Vagina (tissue), 2 donors: Measurements from ENCODE around the gene TYW1. TPM values are rescaled to one million over a fixed set of nuclear protein-coding genes. Genes with fewer than 3 reads are reported as not detected.
A peak's percentile ranks its signal among the peaks of the same experiment; 100 is the strongest.
"Not testable (repeated sequence)": the region's sequence is repeated elsewhere in the genome, so short reads cannot be mapped to it uniquely, and the experiment has no call there.

Experiments used
- DNase-seq, 2 donors: peaks; one replicate each; pipeline ENCODE4 v3.0.0-alpha.2; 2017; ENCODE audit errors: extremely low spot score in 2 of 2
- H3K27ac ChIP-seq: fragments of 200-600 bp; sonication (generic); one replicate; pipeline ENCODE4 v1.5.1; 2019
- H3K27me3 ChIP-seq: fragments of 200-600 bp; sonication (generic); one replicate; pipeline ENCODE4 v1.5.1; 2019
- H3K36me3 ChIP-seq, 2 donors: fragments of 200-600 bp; sonication (generic); one replicate each; pipeline ENCODE4 v1.5.1; 2017 to 2019
- H3K4me1 ChIP-seq: fragments of 200-600 bp; sonication (generic); one replicate; pipeline ENCODE4 v1.5.1; 2019
- H3K4me3 ChIP-seq, 2 donors: fragments of 200-600 bp; sonication (generic); 1 replicate in 1 of 2; 2 replicates in 1 of 2; pipeline ENCODE4 v1.5.1; 2016 to 2019
- H3K9me3 ChIP-seq: fragments of 200-600 bp; sonication (generic); one replicate; pipeline ENCODE4 v1.5.1; 2019
- CTCF ChIP-seq, 3 experiments: fragments of 450-650 bp in 2 of 3; fragments of 200-600 bp in 1 of 3; sonication (generic) in 1 of 3; IDR thresholded peaks; one replicate each; pipeline ENCODE4 v1.5.1; 2017 to 2019; ENCODE audit warnings: antibody characterized with exemption in 3 of 3, mild to moderate bottlenecking in 2 of 3, moderate library complexity in 2 of 3
- POLR2A ChIP-seq, 2 donors: fragments of 450-650 bp; IDR thresholded peaks; one replicate each; pipeline ENCODE4 v1.6.1; 2017; ENCODE audit warnings: antibody characterized with exemption in 2 of 2, mild to moderate bottlenecking in 2 of 2, moderate library complexity in 2 of 2
- POLR2AphosphoS5 ChIP-seq, 2 donors: sonication (generic); formaldehyde crosslinking; IDR thresholded peaks; one replicate each; pipeline ENCODE4 v1.9.0; 2017; ENCODE audit warnings: antibody characterized with exemption in 2 of 2, mild to moderate bottlenecking in 2 of 2, low read depth in 1 of 2; ENCODE audit not compliant: insufficient read depth in 1 of 2
- intact Hi-C: fragments of 100-400 bp; cut with DNase I; formaldehyde crosslinking; loops from one replicate; pipeline ENCODE4 v1.15.1; 2023
- total RNA-seq: library from RNA; depleted of rRNA; stranded (reverse); fragments of >200 nt; gene quantifications from one replicate; pipeline ENCODE4 v1.2.3, GENCODE V29; 2016

TYW1 gene
- total RNA-seq, 1 donor from 2014 or later, result 40.8 TPM

- no peaks in the 10 kb centered on the region for H3K36me3 ChIP-seq
- no peak overlapping the region for H3K4me3 ChIP-seq
- H3K27ac ChIP-seq, result no peak overlapping the region
- no peaks in the 10 kb centered on the region for H3K9me3 ChIP-seq
- no peak for DNase-seq
- H3K27me3 ChIP-seq, result no peaks in the 10 kb centered on the region
- no peaks in the 10 kb centered on the region for H3K4me1 ChIP-seq
- intact Hi-C loops, result no loop called here
- TF ChIP-seq POLR2A (IDR thresholded peaks at IDR 0.05) (no peak), POLR2AphosphoS5 (IDR thresholded peaks at IDR 0.05; ENCODE audit: insufficient read depth in 1 of 2, low read depth in 1 of 2) (no peak), CTCF (IDR thresholded peaks at IDR 0.05) (no peak)
Measured at GRCh38 chr7:67100956-67101361, 104.3 kb downstream of the TYW1 start.

- H3K27me3 ChIP-seq, H3K27ac ChIP-seq, H3K36me3 ChIP-seq, H3K9me3 ChIP-seq, H3K4me3 ChIP-seq, intact Hi-C loops, DNase-seq, H3K4me1 ChIP-seq: not testable (repeated sequence)
Measured at GRCh38 chr7:67104937-67105336, 108.3 kb downstream of the TYW1 start.

- Histone ChIP-seq H3K4me1 (no peaks in the 10 kb centered on the region), H3K27me3 (no peaks in the 10 kb centered on the region), H3K4me3 (no peak overlapping the region), H3K9me3 (no peaks in the 10 kb centered on the region), H3K27ac (no peak overlapping the region), H3K36me3 (no peaks in the 10 kb centered on the region)
- no peak for DNase-seq
- TF ChIP-seq CTCF (IDR thresholded peaks at IDR 0.05) (no peak), POLR2AphosphoS5 (IDR thresholded peaks at IDR 0.05; ENCODE audit: insufficient read depth in 1 of 2, low read depth in 1 of 2) (no peak), POLR2A (IDR thresholded peaks at IDR 0.05) (no peak)
- intact Hi-C loops, result no loop called here
Measured at GRCh38 chr7:67105377-67105776, 108.7 kb downstream of the TYW1 start.

- H3K9me3 ChIP-seq, intact Hi-C loops, DNase-seq, H3K4me1 ChIP-seq, H3K36me3 ChIP-seq, H3K27ac ChIP-seq, H3K4me3 ChIP-seq, H3K27me3 ChIP-seq: not testable (repeated sequence)
Measured at GRCh38 chr7:67106255-67106654, 109.6 kb downstream of the TYW1 start.

GRCh38 chr7:67111342-67111741 is 114.7 kb downstream of the TYW1 start:
- intact Hi-C loops, H3K4me3 ChIP-seq: not testable (repeated sequence)

GRCh38 chr7:67114483-67115246 is 118.0 kb downstream of the TYW1 start:
- DNase-seq, H3K36me3 ChIP-seq, H3K4me1 ChIP-seq, H3K9me3 ChIP-seq, H3K27me3 ChIP-seq, H3K4me3 ChIP-seq, intact Hi-C loops: not testable (repeated sequence)
- peak overlapping the region; percentile 0 for H3K27ac ChIP-seq

More at GRCh38 chr7:67111342-67111741, 114.7 kb downstream of the TYW1 start:
- not testable (repeated sequence) for H3K9me3 ChIP-seq, H3K36me3 ChIP-seq, H3K27ac ChIP-seq, H3K27me3 ChIP-seq, H3K4me1 ChIP-seq, DNase-seq

- H3K9me3 ChIP-seq, H3K27me3 ChIP-seq, H3K27ac ChIP-seq, H3K4me3 ChIP-seq, H3K4me1 ChIP-seq, intact Hi-C loops, DNase-seq, H3K36me3 ChIP-seq: not testable (repeated sequence)
Measured at GRCh38 chr7:67120491-67120890, 123.9 kb downstream of the TYW1 start.

GRCh38 chr7:67128257-67128656 is 131.6 kb downstream of the TYW1 start:
- H3K36me3 ChIP-seq, DNase-seq, H3K4me3 ChIP-seq, intact Hi-C loops, H3K27me3 ChIP-seq, H3K9me3 ChIP-seq, H3K27ac ChIP-seq: not testable (repeated sequence)
- peaks cover 21% of the 10 kb centered on the region for H3K4me1 ChIP-seq

- H3K27ac ChIP-seq, H3K9me3 ChIP-seq, H3K27me3 ChIP-seq, DNase-seq, intact Hi-C loops, H3K36me3 ChIP-seq, H3K4me3 ChIP-seq: not testable (repeated sequence)
- H3K4me1 ChIP-seq, result peaks cover 21% of the 10 kb centered on the region
Measured at GRCh38 chr7:67130766-67131165, 134.1 kb downstream of the TYW1 start.

GRCh38 chr7:67134912-67135311 is 138.3 kb downstream of the TYW1 start:
- H3K27me3 ChIP-seq, intact Hi-C loops, DNase-seq, H3K9me3 ChIP-seq, H3K4me3 ChIP-seq, H3K4me1 ChIP-seq, H3K36me3 ChIP-seq, H3K27ac ChIP-seq: not testable (repeated sequence)

GRCh38 chr7:67135617-67136486 is 139.2 kb downstream of the TYW1 start:
- H3K27me3 ChIP-seq, H3K4me1 ChIP-seq, DNase-seq, H3K27ac ChIP-seq, H3K4me3 ChIP-seq, H3K9me3 ChIP-seq, intact Hi-C loops, H3K36me3 ChIP-seq: not testable (repeated sequence)
